ENCODE results near the gene PRRG3.
"Not testable (repeated sequence)": the region's sequence is repeated elsewhere in the genome, so short reads cannot be mapped to it uniquely, and the experiment has no call there.

Gene PRRG3

DNA sequence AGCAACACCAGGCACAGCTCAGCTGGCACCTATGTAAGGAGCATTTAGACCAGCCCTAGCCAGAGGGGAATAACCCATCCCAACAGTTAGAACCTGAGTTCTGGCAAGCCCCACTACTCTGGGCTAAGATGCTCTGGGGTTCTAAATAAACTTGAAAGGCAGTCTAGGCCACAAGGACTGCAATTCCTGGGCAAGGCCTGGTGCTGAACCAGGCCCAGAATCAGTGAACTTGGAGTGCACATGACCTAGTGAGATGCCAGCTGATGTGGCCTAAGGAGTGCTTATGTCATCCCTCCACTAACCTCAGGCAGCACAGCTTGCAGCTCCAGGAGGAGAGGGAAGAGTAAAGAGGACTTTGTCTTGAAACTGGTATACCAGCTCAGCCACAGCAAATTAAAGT, 7.6 kb upstream of the PRRG3 start:
- TF ChIP-seq, protein P1, sequence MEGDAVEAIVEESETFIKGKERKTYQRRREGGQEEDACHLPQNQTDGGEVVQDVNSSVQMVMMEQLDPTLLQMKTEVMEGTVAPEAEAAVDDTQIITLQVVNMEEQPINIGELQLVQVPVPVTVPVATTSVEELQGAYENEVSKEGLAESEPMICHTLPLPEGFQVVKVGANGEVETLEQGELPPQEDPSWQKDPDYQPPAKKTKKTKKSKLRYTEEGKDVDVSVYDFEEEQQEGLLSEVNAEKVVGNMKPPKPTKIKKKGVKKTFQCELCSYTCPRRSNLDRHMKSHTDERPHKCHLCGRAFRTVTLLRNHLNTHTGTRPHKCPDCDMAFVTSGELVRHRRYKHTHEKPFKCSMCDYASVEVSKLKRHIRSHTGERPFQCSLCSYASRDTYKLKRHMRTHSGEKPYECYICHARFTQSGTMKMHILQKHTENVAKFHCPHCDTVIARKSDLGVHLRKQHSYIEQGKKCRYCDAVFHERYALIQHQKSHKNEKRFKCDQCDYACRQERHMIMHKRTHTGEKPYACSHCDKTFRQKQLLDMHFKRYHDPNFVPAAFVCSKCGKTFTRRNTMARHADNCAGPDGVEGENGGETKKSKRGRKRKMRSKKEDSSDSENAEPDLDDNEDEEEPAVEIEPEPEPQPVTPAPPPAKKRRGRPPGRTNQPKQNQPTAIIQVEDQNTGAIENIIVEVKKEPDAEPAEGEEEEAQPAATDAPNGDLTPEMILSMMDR (IDR thresholded peaks at IDR 0.05): no peak
- intact Hi-C loops (cut with DNase I; ENCODE audit: low total_unique reads): no loop called here
- Histone ChIP-seq H3K9me3 (no peaks in the 10 kb centered on the region), H3K4me1 (no peaks in the 10 kb centered on the region), H3K27ac (no peak overlapping the region), H3K4me3 (no peak overlapping the region), H3K27me3 (no peaks in the 10 kb centered on the region), H3K36me3 (no peaks in the 10 kb centered on the region)
- no peak for DNase-seq

DNA sequence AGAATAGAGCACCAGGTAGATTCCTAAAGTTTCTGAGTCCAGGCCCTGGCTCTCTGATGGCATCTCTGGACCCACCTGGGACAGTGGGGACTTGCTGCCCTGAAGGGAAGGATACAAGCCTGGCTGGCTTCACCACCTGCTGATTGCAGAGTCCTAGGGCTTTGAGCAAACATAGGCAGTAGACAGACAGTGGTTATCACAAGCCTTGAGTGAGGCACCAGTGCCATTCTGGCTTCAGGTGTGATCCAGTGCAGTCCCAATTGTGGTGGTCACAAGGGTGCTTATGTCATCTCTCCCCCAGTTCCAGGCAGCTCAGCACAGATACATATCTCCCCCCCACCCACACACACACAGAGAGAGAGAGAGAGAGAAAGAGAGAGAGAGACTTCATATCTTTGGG, 6.6 kb upstream of the PRRG3 start:
- Histone ChIP-seq H3K27ac (no peak overlapping the region), H3K4me1 (no peaks in the 10 kb centered on the region), H3K9me3 (no peaks in the 10 kb centered on the region), H3K4me3 (no peak overlapping the region), H3K36me3 (no peaks in the 10 kb centered on the region), H3K27me3 (no peaks in the 10 kb centered on the region)
- intact Hi-C loops (cut with DNase I; ENCODE audit: low total_unique reads): no loop called here
- DNase-seq: no peak
- TF ChIP-seq, protein P1 (IDR thresholded peaks at IDR 0.05): no peak

- H3K4me3 ChIP-seq: no peak overlapping the region
- H3K4me1 ChIP-seq: peaks cover 0 to 8% (median 0%) of the 10 kb centered on the region in 4 donors
- H3K36me3 ChIP-seq: no peaks in the 10 kb centered on the region
- no peak overlapping the region for H3K27ac ChIP-seq
- TF ChIP-seq, protein P1 (IDR thresholded peaks at IDR 0.05): no peak
- H3K27me3 ChIP-seq: peaks cover 0 to 9% of the 10 kb centered on the region in 2 donors
- no peaks in the 10 kb centered on the region for H3K9me3 ChIP-seq
- no peak for DNase-seq
- intact Hi-C loops (cut with DNase I; ENCODE audit: low total_unique reads): no loop called here
These were observed 2.4 kb upstream of the PRRG3 start for GRCh38 chrX:151692825-151693224.

DNA sequence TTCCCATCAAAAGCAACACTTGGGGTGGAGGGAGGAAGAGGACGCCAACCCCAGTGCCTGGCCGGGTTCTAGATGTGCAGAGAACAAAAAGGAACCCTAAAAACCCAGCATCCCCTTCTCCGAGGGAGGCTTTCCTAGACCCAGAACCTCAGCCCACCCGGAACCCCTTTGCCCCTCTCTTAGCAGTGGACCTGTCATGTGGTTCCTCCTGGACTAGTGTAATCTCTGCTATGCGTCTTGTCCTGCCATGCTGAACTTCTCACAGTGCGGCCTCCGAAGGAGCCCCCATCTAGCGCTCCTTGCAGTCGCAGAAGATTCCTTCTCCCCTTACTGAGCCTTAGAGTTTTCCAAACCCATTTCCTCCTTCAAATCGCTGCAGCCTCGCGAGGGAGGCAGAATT, 1.1 kb upstream of the PRRG3 start:
- peaks cover 0 to 8% (median 0%) of the 10 kb centered on the region in 4 donors for H3K4me1 ChIP-seq
- no peak for DNase-seq
- H3K36me3 ChIP-seq: no peaks in the 10 kb centered on the region
- no peak overlapping the region for H3K27ac ChIP-seq
- intact Hi-C loops (cut with DNase I; ENCODE audit: low total_unique reads): no loop called here
- H3K9me3 ChIP-seq: no peaks in the 10 kb centered on the region
- TF ChIP-seq, protein P1 (IDR thresholded peaks at IDR 0.05): no peak
- H3K27me3 ChIP-seq: peaks cover 0 to 9% of the 10 kb centered on the region in 2 donors
- H3K4me3 ChIP-seq: no peak overlapping the region

DNA sequence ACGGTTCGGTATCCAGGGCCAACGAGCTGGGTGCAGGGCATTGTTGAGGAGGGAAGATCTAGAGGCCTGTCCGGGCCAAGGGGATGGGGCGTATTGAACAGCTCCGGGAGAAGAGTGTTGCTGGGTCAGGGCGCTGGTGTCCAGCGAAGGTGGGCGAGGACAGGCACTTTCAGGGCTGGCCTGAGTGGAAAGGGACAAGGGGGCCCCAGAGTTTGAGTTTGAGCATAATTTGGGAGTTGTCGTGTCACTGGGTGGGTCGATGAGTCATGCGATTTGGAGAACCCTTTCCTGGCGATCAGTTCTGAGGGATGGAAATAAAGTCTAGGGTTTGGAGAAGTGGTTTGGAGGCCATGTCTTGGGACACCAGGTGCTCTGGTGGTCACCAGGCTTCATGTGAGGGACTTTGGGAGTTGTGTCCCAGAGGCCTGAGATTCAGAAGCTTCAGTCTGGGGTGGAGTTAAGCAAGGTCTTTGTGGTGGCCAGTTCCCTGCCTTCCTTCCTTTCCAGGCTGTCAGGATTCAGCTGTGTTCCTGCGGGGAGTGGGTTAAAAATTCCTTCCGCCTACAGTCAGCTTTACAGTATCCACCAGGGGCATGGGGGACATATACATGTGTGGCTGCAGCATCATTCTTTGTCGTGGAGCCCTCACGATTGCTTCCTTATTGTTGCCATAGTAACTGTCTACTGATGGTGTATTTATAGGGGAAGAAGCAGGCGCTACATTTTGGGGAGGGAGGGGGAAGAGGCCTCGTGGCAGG, 504 bp downstream of the PRRG3 start:
- intact Hi-C loops (cut with DNase I; ENCODE audit: low total_unique reads): no loop called here
- Histone ChIP-seq H3K36me3 (no peaks in the 10 kb centered on the region), H3K9me3 (no peaks in the 10 kb centered on the region), H3K4me3 (no peak overlapping the region), H3K27me3 (peaks cover 0 to 9% of the 10 kb centered on the region in 2 donors), H3K27ac (no peak overlapping the region), H3K4me1 (peaks cover 0 to 8% (median 0%) of the 10 kb centered on the region in 4 donors)
- TF ChIP-seq, protein P1 (IDR thresholded peaks at IDR 0.05): no peak
- no peak for DNase-seq

GRCh38 chrX:151697082-151697481, 1.8 kb downstream of the PRRG3 start:
- H3K4me1 ChIP-seq; H3K9me3 ChIP-seq; DNase-seq; H3K36me3 ChIP-seq; H3K27me3 ChIP-seq; H3K4me3 ChIP-seq; intact Hi-C loops (cut with DNase I; ENCODE audit: low total_unique reads); H3K27ac ChIP-seq: not testable (repeated sequence)
